ENCODE measurements around the gene SPACA7.

DNA sequence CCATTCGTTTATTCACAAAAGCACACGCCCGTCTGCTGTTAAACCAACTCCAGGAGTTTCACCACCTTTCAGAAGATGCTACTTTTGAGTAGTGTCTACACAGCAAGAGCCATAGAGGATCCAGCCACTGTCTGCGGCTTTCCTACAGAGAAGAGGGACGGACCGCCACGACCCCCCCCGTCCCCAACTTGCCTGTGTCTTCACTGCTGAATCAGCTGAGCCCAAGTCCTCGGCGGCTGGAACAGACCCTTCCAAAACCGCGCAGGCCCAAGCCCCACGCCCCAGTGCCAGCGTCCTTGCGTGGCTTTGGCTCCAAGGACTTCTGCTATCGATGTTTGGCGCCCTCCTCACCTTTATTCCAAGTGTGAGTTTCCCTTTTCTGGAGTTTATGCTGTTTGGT lies 65.1 kb downstream of the SPACA7 start:
- TF ChIP-seq, protein P1, sequence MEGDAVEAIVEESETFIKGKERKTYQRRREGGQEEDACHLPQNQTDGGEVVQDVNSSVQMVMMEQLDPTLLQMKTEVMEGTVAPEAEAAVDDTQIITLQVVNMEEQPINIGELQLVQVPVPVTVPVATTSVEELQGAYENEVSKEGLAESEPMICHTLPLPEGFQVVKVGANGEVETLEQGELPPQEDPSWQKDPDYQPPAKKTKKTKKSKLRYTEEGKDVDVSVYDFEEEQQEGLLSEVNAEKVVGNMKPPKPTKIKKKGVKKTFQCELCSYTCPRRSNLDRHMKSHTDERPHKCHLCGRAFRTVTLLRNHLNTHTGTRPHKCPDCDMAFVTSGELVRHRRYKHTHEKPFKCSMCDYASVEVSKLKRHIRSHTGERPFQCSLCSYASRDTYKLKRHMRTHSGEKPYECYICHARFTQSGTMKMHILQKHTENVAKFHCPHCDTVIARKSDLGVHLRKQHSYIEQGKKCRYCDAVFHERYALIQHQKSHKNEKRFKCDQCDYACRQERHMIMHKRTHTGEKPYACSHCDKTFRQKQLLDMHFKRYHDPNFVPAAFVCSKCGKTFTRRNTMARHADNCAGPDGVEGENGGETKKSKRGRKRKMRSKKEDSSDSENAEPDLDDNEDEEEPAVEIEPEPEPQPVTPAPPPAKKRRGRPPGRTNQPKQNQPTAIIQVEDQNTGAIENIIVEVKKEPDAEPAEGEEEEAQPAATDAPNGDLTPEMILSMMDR (IDR thresholded peaks at IDR 0.05), result no peak
- no peak for TF ChIP-seq POLR2A (IDR thresholded peaks at IDR 0.05)
